Measurements from ENCODE around the gene PITHD1. TPM values are rescaled to one million over a fixed set of nuclear protein-coding genes. Genes with fewer than 3 reads are reported as not detected.
"Not testable (repeated sequence)": the region's sequence is repeated elsewhere in the genome, so short reads cannot be mapped to it uniquely, and the experiment has no call there.

Gene PITHD1
- total RNA-seq, 1 experiment from 2014 or later: 30.6 TPM

GRCh38 chr1:23824711-23825075 lies 46.5 kb downstream of the PITHD1 start:
- intact Hi-C loops (cut with micrococcal nuclease; ENCODE audit: unreplicated experiment): no loop called here
- BruUV-seq (replicated peaks): TSS peak; percentile 78
- no peaks in the 10 kb centered on the region for H3K4me1 Mint-ChIP-seq (ENCODE audit: low read depth, unreplicated experiment)
- no peaks in the 10 kb centered on the region for H3K9me3 Mint-ChIP-seq (ENCODE audit: low read depth, unreplicated experiment)
- H3K36me3 Mint-ChIP-seq (ENCODE audit: insufficient read depth, unreplicated experiment): peaks cover 17% of the 10 kb centered on the region
- no peak for DNase-seq
- H3K4me3 Mint-ChIP-seq (ENCODE audit: low read depth, unreplicated experiment): peak overlapping the region; percentile 85
- peak overlapping the region; percentile 81 for H3K27ac Mint-ChIP-seq (ENCODE audit: unreplicated experiment)
- TF ChIP-seq, protein P1, sequence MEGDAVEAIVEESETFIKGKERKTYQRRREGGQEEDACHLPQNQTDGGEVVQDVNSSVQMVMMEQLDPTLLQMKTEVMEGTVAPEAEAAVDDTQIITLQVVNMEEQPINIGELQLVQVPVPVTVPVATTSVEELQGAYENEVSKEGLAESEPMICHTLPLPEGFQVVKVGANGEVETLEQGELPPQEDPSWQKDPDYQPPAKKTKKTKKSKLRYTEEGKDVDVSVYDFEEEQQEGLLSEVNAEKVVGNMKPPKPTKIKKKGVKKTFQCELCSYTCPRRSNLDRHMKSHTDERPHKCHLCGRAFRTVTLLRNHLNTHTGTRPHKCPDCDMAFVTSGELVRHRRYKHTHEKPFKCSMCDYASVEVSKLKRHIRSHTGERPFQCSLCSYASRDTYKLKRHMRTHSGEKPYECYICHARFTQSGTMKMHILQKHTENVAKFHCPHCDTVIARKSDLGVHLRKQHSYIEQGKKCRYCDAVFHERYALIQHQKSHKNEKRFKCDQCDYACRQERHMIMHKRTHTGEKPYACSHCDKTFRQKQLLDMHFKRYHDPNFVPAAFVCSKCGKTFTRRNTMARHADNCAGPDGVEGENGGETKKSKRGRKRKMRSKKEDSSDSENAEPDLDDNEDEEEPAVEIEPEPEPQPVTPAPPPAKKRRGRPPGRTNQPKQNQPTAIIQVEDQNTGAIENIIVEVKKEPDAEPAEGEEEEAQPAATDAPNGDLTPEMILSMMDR (IDR thresholded peaks at IDR 0.05; ENCODE audit: unreplicated experiment): no peak
- H3K27me3 Mint-ChIP-seq (ENCODE audit: unreplicated experiment): no peaks in the 10 kb centered on the region
- CTCF ChIA-PET: interaction anchor here (1.0 kb wide), 1 partner anchor 53 kb away, joined by 4 read pairs; no protein-coding TSS in a partner anchor

DNA sequence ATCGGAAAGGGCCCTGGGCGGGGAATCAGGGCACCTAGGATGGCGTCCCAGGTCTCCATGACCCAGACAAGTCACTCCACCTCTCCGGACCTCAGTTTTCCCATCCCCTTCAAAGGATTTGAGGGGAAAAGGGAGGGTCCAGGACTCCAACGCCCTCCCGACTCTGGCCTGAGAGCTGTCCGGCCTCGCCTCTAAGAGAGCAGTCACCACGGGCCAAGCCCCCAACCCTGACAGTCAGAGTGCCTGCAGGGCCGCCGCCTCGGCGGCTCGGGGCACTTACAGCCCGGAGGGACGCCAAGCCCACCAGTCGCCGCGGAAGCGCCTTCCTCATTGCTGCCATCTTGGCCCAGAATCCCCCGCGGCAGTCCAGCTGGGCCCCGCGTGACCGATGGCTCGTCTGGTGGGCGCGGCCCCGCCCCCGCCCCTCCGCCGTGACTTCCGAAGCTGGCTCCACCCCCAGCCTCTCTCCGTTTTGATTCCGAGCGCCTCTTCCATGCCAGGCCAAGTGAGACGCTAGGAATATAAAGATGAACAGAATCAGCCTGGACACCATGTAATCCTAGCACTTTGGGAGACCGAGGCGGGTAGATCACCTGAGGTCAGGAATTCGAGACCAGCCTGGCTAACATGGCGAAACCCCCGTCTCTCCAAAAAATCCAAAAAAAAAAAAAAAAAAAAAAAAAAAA lies 47.0 kb downstream of the PITHD1 start, which contains the start of gene HMGCL:
Gene HMGCL, minus strand, starts transcription at position 354 of the 686 bp plus-strand sequence. Its CDS starts 14 bp downstream, at position 340.
- TF ChIP-seq, protein P1 (IDR thresholded peaks at IDR 0.05; ENCODE audit: unreplicated experiment): no peak
- intact Hi-C loops (cut with micrococcal nuclease; ENCODE audit: unreplicated experiment): no loop called here

DNA sequence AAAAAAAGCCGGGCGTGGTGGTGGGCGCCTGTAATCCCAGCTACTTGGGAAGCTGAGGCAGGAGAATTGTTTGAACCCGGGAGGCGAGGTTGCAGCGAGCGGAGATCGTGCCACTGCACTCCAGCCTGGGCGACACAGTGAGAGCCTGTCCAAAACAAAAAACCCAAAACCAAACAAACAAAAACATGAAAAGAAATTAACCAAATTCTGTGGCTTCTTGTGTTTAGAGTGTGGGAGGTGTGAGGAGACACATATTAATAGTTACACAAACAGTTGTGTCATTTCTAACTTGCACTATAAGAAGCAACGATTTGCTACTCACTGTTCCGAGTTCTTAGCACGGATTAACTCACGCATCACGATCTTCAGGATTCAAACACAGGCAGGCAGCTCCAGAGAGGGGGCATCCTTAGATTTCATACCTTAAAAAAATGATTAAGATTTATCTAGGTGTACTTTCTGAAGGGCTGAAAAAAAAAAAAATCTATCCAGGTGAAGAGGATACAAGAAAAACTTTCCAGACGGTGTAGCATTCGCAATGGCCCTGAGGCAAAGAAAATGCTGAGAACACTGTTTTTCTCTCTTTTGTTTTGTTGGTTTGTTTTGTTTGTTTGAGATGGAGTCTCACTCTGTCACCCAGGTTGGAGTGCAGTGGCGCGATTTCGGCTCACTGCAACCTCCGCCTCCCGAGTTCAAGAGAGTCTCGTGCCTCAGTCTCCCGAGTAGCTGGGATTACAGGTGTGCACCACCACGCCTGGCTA lies 47.7 kb downstream of the PITHD1 start:
- TF ChIP-seq, protein P1 (IDR thresholded peaks at IDR 0.05; ENCODE audit: unreplicated experiment): no peak
- no peaks in the 10 kb centered on the region for H3K4me1 Mint-ChIP-seq (ENCODE audit: low read depth, unreplicated experiment)
- BruUV-seq (replicated peaks): no TSS peak
- no peak overlapping the region for H3K27ac Mint-ChIP-seq (ENCODE audit: unreplicated experiment)
- H3K36me3 Mint-ChIP-seq (ENCODE audit: insufficient read depth, unreplicated experiment): peaks cover 17% of the 10 kb centered on the region
- H3K4me3 Mint-ChIP-seq (ENCODE audit: low read depth, unreplicated experiment): peak overlapping the region; percentile 85
- CTCF ChIA-PET: interaction anchor here (0.5 to 0.7 kb wide), 2 partner anchors 18 to 58 kb away, joined by 5 read pairs; no protein-coding TSS in a partner anchor
- intact Hi-C loops (cut with micrococcal nuclease; ENCODE audit: unreplicated experiment): no loop called here
- H3K9me3 Mint-ChIP-seq (ENCODE audit: low read depth, unreplicated experiment): no peaks in the 10 kb centered on the region
- H3K27me3 Mint-ChIP-seq (ENCODE audit: unreplicated experiment): no peaks in the 10 kb centered on the region
- DNase-seq: no peak

More for the DNA sequence above, 47.0 kb downstream of the PITHD1 start, which contains the start of gene HMGCL:
- Mint-ChIP-seq H3K9me3 (ENCODE audit: low read depth, unreplicated experiment) (no peaks in the 10 kb centered on the region), H3K27ac (ENCODE audit: unreplicated experiment) (peak within 1 kb of the TSS; percentile 81), H3K4me1 (ENCODE audit: low read depth, unreplicated experiment) (no peaks in the 10 kb centered on the region), H3K36me3 (ENCODE audit: insufficient read depth, unreplicated experiment) (peaks cover 17% of the 10 kb centered on the region), H3K4me3 (ENCODE audit: low read depth, unreplicated experiment) (peak within 1 kb of the TSS; percentile 85), H3K27me3 (ENCODE audit: unreplicated experiment) (no peaks in the 10 kb centered on the region)
- peak; percentile 85 for DNase-seq
- no TSS peak for BruUV-seq (replicated peaks)
- CTCF ChIA-PET: interaction anchor here (0.5 to 1.0 kb wide), 4 partner anchors 19 to 279 kb away, joined by 4 to 5 read pairs (median 5); no protein-coding TSS in a partner anchor

- H3K9me3 Mint-ChIP-seq (ENCODE audit: low read depth, unreplicated experiment); H3K4me3 Mint-ChIP-seq (ENCODE audit: low read depth, unreplicated experiment); DNase-seq; H3K27me3 Mint-ChIP-seq (ENCODE audit: unreplicated experiment); H3K4me1 Mint-ChIP-seq (ENCODE audit: low read depth, unreplicated experiment); BruUV-seq (replicated peaks); intact Hi-C loops (cut with micrococcal nuclease; ENCODE audit: unreplicated experiment); H3K27ac Mint-ChIP-seq (ENCODE audit: unreplicated experiment); CTCF ChIA-PET: not testable (repeated sequence)
- H3K36me3 Mint-ChIP-seq (ENCODE audit: insufficient read depth, unreplicated experiment): peaks cover 17% of the 10 kb centered on the region
These were observed 48.4 kb downstream of the PITHD1 start for GRCh38 chr1:23826590-23826989.

Data from Calu3 (cell line).